B cell (primary cell): Measurements from ENCODE around the gene ADAMTS16. TPM values are rescaled to one million over a fixed set of nuclear protein-coding genes. Genes with fewer than 3 reads are reported as not detected.

Experiments used
- ATAC-seq: fragments of 200-7000 bp; cut with Tn5 transposase; one replicate; pipeline ENCODE4 v1.10.0; 2021; ENCODE audit warnings: low read depth, mild to moderate bottlenecking, moderate number of reproducible peaks, moderate library complexity
- CTCF ChIA-PET: fragments of 350-600 bp; sonication (Branson Sonifier 250); formaldehyde crosslinking; loops from one replicate; lab custom pipeline; 2021; ENCODE audit warnings: antibody characterized with exemption, inconsistent platforms; lab: Charles Lee
- POLR2A ChIA-PET: fragments of 350-600 bp; sonication (Branson Sonifier 250); formaldehyde crosslinking; loops from one replicate; lab custom pipeline; 2021; ENCODE audit warnings: antibody characterized with exemption; lab: Charles Lee
- DNase-seq: peaks from one replicate; pipeline ENCODE4 v3.0.0; 2013
- H2AFZ ChIP-seq: 2 replicates; pipeline ENCODE4 v1.6.1; 2012; ENCODE audit warnings: mild to moderate bottlenecking, low read depth, low read length; ENCODE audit not compliant: insufficient read depth, poor library complexity, severe bottlenecking
- H3K27ac ChIP-seq, 2 donors: 1 replicate in 1 of 2; 2 replicates in 1 of 2; pipeline ENCODE4 v1.5.1; 2012 to 2013; ENCODE audit warnings: low read length in 2 of 2, mild to moderate bottlenecking in 2 of 2, moderate library complexity in 1 of 2
- H3K27me3 ChIP-seq, 4 experiments: fragments of 200-600 bp in 1 of 4; sonication (generic) in 1 of 4; replicated peaks in 1 of 4; 1 replicate in 2 of 4; 2 replicates in 2 of 4; pipeline versions ENCODE4 v1.6.1 to v1.7.0; 2013 to 2016; ENCODE audit warnings: low read length in 3 of 4, mild to moderate bottlenecking in 2 of 4, mixed read lengths in 1 of 4, moderate library complexity in 1 of 4; ENCODE audit not compliant: insufficient read depth in 4 of 4, control insufficient read depth in 3 of 4; ENCODE audit errors: control extremely low read depth in 1 of 4
- H3K36me3 ChIP-seq, 2 experiments: replicated peaks in 1 of 2; 1 replicate in 1 of 2; 2 replicates in 1 of 2; pipeline versions ENCODE4 v1.6.1 to v1.7.1; 2013; ENCODE audit warnings: low read length in 1 of 2; ENCODE audit not compliant: insufficient read depth in 2 of 2, control insufficient read depth in 1 of 2; ENCODE audit errors: control extremely low read depth in 1 of 2, extremely low read depth in 1 of 2
- H3K4me1 ChIP-seq, 2 donors: fragments of 200-600 bp in 1 of 2; sonication (generic) in 1 of 2; 1 replicate in 1 of 2; 2 replicates in 1 of 2; pipeline versions ENCODE4 v1.5.1 to v1.6.1; 2013 to 2017; ENCODE audit warnings: low read length in 2 of 2; ENCODE audit not compliant: control insufficient read depth in 2 of 2, insufficient read depth in 2 of 2
- H3K4me2 ChIP-seq: replicated peaks from 2 replicates; pipeline ENCODE3; 2012; ENCODE audit warnings: mild to moderate bottlenecking, low read depth, low read length; ENCODE audit not compliant: poor library complexity, severe bottlenecking
- H3K4me3 ChIP-seq, 5 experiments: fragments of 200-600 bp in 1 of 5; sonication (generic) in 1 of 5; 1 replicate in 3 of 5; 2 replicates in 2 of 5; pipeline versions ENCODE4 v1.5.1 to v1.7.0; 2011 to 2016; ENCODE audit warnings: low read length in 4 of 5, mild to moderate bottlenecking in 4 of 5, low read depth in 2 of 5, control low read depth in 1 of 5, moderate library complexity in 1 of 5; ENCODE audit not compliant: insufficient read depth in 1 of 5; ENCODE audit errors: control extremely low read depth in 1 of 5, extremely low read depth in 1 of 5
- H3K79me2 ChIP-seq: fragments of 200-600 bp; sonication (generic); one replicate; pipeline ENCODE4 v1.6.0; 2016; ENCODE audit warnings: low read length; ENCODE audit not compliant: control insufficient read depth, insufficient read depth
- H3K9ac ChIP-seq: fragments of 200-600 bp; sonication (generic); 2 replicates; pipeline ENCODE4 v1.6.1; 2017; ENCODE audit warnings: mild to moderate bottlenecking, low read length, moderate library complexity
- H3K9me3 ChIP-seq, 3 donors: one replicate each; pipeline versions ENCODE4 v1.6.1 to v1.7.1; 2013; ENCODE audit warnings: low read length in 2 of 3; ENCODE audit not compliant: control insufficient read depth in 2 of 3, insufficient read depth in 1 of 3; ENCODE audit errors: control extremely low read depth in 1 of 3
- H4K20me1 ChIP-seq: 2 replicates; pipeline ENCODE4 v1.6.0; 2012; ENCODE audit warnings: mild to moderate bottlenecking, low read length; ENCODE audit not compliant: insufficient read depth, control insufficient read depth, poor library complexity, severe bottlenecking
- H3K27ac Mint-ChIP-seq: one replicate; pipeline ENCODE4 v1.8.0; 2021; ENCODE audit warnings: mixed read lengths
- H3K27me3 Mint-ChIP-seq: one replicate; pipeline ENCODE4 v1.8.0; 2021; ENCODE audit warnings: mixed read lengths
- H3K4me1 Mint-ChIP-seq: one replicate; pipeline ENCODE4 v1.8.0; 2021; ENCODE audit warnings: mixed read lengths
- H3K4me3 Mint-ChIP-seq: one replicate; pipeline ENCODE4 v1.8.0; 2021; ENCODE audit warnings: mixed read lengths
- H3K9me3 Mint-ChIP-seq: one replicate; pipeline ENCODE4 v1.8.0; 2022; ENCODE audit warnings: mixed read lengths; ENCODE audit not compliant: insufficient read depth
- CTCF ChIP-seq: fragments of 200-600 bp; IDR thresholded peaks from one replicate; pipeline ENCODE4 v1.8.0; 2022; ENCODE audit warnings: antibody characterized with exemption, mild to moderate bottlenecking
- EZH2 ChIP-seq: IDR thresholded peaks from 2 replicates; pipeline ENCODE4 v1.6.1; 2012; ENCODE audit warnings: borderline replicate concordance, low read depth, mild to moderate bottlenecking, moderate library complexity, low read length; ENCODE audit not compliant: insufficient read depth, poor library complexity, severe bottlenecking
- WGBS: methylation state at CpG from one replicate; pipeline ENCODE4 v1.1.5; 2013; ENCODE audit warnings: missing lambda C conversion rate; ENCODE audit not compliant: insufficient coverage; 5-methylcytosine and 5-hydroxymethylcytosine counted together
- intact Hi-C: fragments of 100-400 bp; cut with micrococcal nuclease; formaldehyde crosslinking; loops from one replicate; pipeline ENCODE4 v1.10.0; 2022
- polyA plus RNA-seq: library from polyadenylated mRNA; depleted of rRNA; stranded (reverse); fragments of >200 nt; gene quantifications from 2 replicates; pipeline ENCODE4 v1.2.3, GENCODE V29; 2012
- total RNA-seq, 2 donors: library from RNA; stranded (reverse); fragments of 120-200 nt in 1 of 2; gene quantifications; 1 replicate in 1 of 2; 2 replicates in 1 of 2; pipeline versions ENCODE4 v1.2.3 to v1.2.4, GENCODE V29; 2013 to 2022

The ADAMTS16 gene
- total and polyA plus RNA-seq, 2 donors (not counting 1 experiment from before 2014, with no cell fraction given), result not detected

- intact Hi-C loops, result no loop called here
- Mint-ChIP-seq H3K9me3 (no peaks in the 10 kb centered on the region), H3K4me1 (no peaks in the 10 kb centered on the region), H3K27ac (no peak overlapping the region), H3K27me3 (no peaks in the 10 kb centered on the region), H3K4me3 (no peak overlapping the region)
- DNase-seq (no peak), ATAC-seq (no peak)
- TF ChIP-seq EZH2, result no peak
- TF ChIP-seq CTCF, result no peak
- ChIA-PET POLR2A (no interaction called here), CTCF (no interaction called here)
- Histone ChIP-seq H3K79me2 (no peaks in the 10 kb centered on the region), H3K4me1 (no peaks in the 10 kb centered on the region), H3K9ac (no peak overlapping the region), H3K4me3 (no peak overlapping the region), H3K4me2 (no peak overlapping the region), H3K36me3 (no peaks in the 10 kb centered on the region), H4K20me1 (no peaks in the 10 kb centered on the region), H2AFZ (no peak overlapping the region), H3K27me3 (no peaks in the 10 kb centered on the region), H3K9me3 (peaks cover 0 to 3% (median 0%) of the 10 kb centered on the region in 3 donors), H3K27ac (no peak overlapping the region)
- no CpG with 5 or more reads among the region's 2 CpGs for WGBS
These were observed 38.5 kb upstream of the ADAMTS16 start for GRCh38 chr5:5101676-5102075.

- no peaks in the 10 kb centered on the region for H3K27me3 Mint-ChIP-seq
- H3K9me3 Mint-ChIP-seq, result no peaks in the 10 kb centered on the region
- ATAC-seq, result no peak
- intact Hi-C loops, result no loop called here
- WGBS, result no CpG with 5 or more reads among the region's 4 CpGs
- H3K36me3 ChIP-seq, result no peaks in the 10 kb centered on the region
- no peak for DNase-seq
- TF ChIP-seq EZH2 (no peak), CTCF (no peak)
- ChIA-PET CTCF (no interaction called here), POLR2A (no interaction called here)
- H3K9ac ChIP-seq, result no peak overlapping the region
- no peak overlapping the region for H3K4me3 ChIP-seq
- no peak overlapping the region for H3K27ac ChIP-seq
- H3K27me3 ChIP-seq, result no peaks in the 10 kb centered on the region
- H3K27ac Mint-ChIP-seq, result no peak overlapping the region
- H3K4me3 Mint-ChIP-seq, result no peak overlapping the region
- H3K4me2 ChIP-seq, result no peak overlapping the region
- no peaks in the 10 kb centered on the region for H4K20me1 ChIP-seq
- H2AFZ ChIP-seq, result no peak overlapping the region
- no peaks in the 10 kb centered on the region for H3K4me1 ChIP-seq
- no peaks in the 10 kb centered on the region for H3K79me2 ChIP-seq
- peaks cover 0 to 3% (median 0%) of the 10 kb centered on the region in 3 donors for H3K9me3 ChIP-seq
- H3K4me1 Mint-ChIP-seq, result no peaks in the 10 kb centered on the region
These were observed 36.9 kb upstream of the ADAMTS16 start for GRCh38 chr5:5103245-5103644.
